Fibroblast of lung (primary cell): ENCODE data around the gene SULT1C3. TPM values are rescaled to one million over a fixed set of nuclear protein-coding genes. Genes with fewer than 3 reads are reported as not detected.

Experiments
- DNase-seq, 2 donors: peaks; one replicate each; pipeline versions ENCODE4 v3.0.0 to v3.0.0-alpha.2; 2010; ENCODE audit warnings: low read depth in 2 of 2
- H2AFZ ChIP-seq: 2 replicates; pipeline ENCODE4 v1.5.1; 2012; ENCODE audit warnings: low read length, control low read depth, inconsistent platforms
- H3K27ac ChIP-seq: 2 replicates; pipeline ENCODE4 v1.5.1; 2011; ENCODE audit warnings: low read length, control low read depth; ENCODE audit not compliant: insufficient read depth
- H3K27me3 ChIP-seq: 2 replicates; pipeline ENCODE4 v1.5.1; 2011; ENCODE audit warnings: mild to moderate bottlenecking, low read length; ENCODE audit not compliant: control insufficient read depth, insufficient read depth
- H3K36me3 ChIP-seq: 2 replicates; pipeline ENCODE4 v1.5.1; 2011; ENCODE audit warnings: low read length; ENCODE audit not compliant: control insufficient read depth, insufficient read depth
- H3K4me1 ChIP-seq: 2 replicates; pipeline ENCODE4 v1.5.1; 2011; ENCODE audit warnings: low read length; ENCODE audit not compliant: control insufficient read depth, insufficient read depth; ENCODE audit errors: extremely low read depth
- H3K4me2 ChIP-seq: 2 replicates; pipeline ENCODE4 v1.5.1; 2011; ENCODE audit warnings: low read length, control low read depth; ENCODE audit not compliant: insufficient read depth; ENCODE audit errors: extremely low read depth
- H3K4me3 ChIP-seq, 4 experiments: fragments of 200-600 bp in 1 of 4; sonication (generic) in 1 of 4; replicated peaks in 1 of 4; 2 replicates each; pipeline ENCODE4 v1.5.1; 2011 to 2016; ENCODE audit warnings: low read length in 4 of 4, low read depth in 3 of 4, mild to moderate bottlenecking in 3 of 4, control low read depth in 2 of 4, inconsistent platforms in 1 of 4, mixed read lengths in 1 of 4; ENCODE audit not compliant: insufficient read depth in 1 of 4; ENCODE audit errors: control extremely low read depth in 1 of 4
- H3K79me2 ChIP-seq: 2 replicates; pipeline ENCODE4 v1.5.1; 2012; ENCODE audit warnings: mild to moderate bottlenecking, low read length, inconsistent platforms; ENCODE audit not compliant: control insufficient read depth, insufficient read depth
- H3K9ac ChIP-seq: 2 replicates; pipeline ENCODE4 v1.5.1; 2011; ENCODE audit warnings: mild to moderate bottlenecking, low read length, control low read depth; ENCODE audit not compliant: insufficient read depth
- H3K9me3 ChIP-seq: 2 replicates; pipeline ENCODE4 v1.5.1; 2012; ENCODE audit warnings: low read depth, low read length; ENCODE audit not compliant: control insufficient read depth, insufficient read depth
- H4K20me1 ChIP-seq: 2 replicates; pipeline ENCODE4 v1.5.1; 2011; ENCODE audit warnings: low read length; ENCODE audit not compliant: control insufficient read depth, insufficient read depth; ENCODE audit errors: extremely low read depth
- CTCF ChIP-seq, 2 donors: IDR thresholded peaks in 1 of 2; conservative IDR thresholded peaks in 1 of 2; 1 replicate in 1 of 2; 2 replicates in 1 of 2; pipeline ENCODE4 v1.5.1; 2011 to 2012; ENCODE audit warnings: low read length in 2 of 2, control low read depth in 1 of 2, inconsistent platforms in 1 of 2, low read depth in 1 of 2, mild to moderate bottlenecking in 1 of 2
- EZH2 ChIP-seq: IDR thresholded peaks from 2 replicates; pipeline ENCODE4 v1.5.1; 2012; ENCODE audit warnings: low read length, control low read depth, mild to moderate bottlenecking; ENCODE audit errors: missing control alignments
- polyA plus RNA-seq, 2 donors: library from polyadenylated mRNA; depleted of rRNA in 1 of 2; stranded (reverse) in 1 of 2; unstranded in 1 of 2; fragments of >200 nt; gene quantifications; 2 replicates each; pipeline ENCODE4 v1.2.1, GENCODE V29; 2011 to 2012; ENCODE audit warnings: missing spikeins in 1 of 2
- total RNA-seq: library from RNA; depleted of rRNA; stranded (reverse); fragments of >200 nt; gene quantifications from 2 replicates; pipeline ENCODE4 v1.2.1, GENCODE V29; 2014

Gene SULT1C3
- total and polyA plus RNA-seq, 2 donors (not counting 1 experiment from before 2014, with no cell fraction given): not detected

- H3K27ac ChIP-seq: no peak overlapping the region
- H2AFZ ChIP-seq: no peak overlapping the region
- H3K79me2 ChIP-seq: no peaks in the 10 kb centered on the region
- H3K4me2 ChIP-seq: no peak overlapping the region
- no peak overlapping the region for H3K4me3 ChIP-seq
- H3K9ac ChIP-seq: no peak overlapping the region
- no peaks in the 10 kb centered on the region for H4K20me1 ChIP-seq
- TF ChIP-seq CTCF (conservative IDR thresholded peaks at IDR 0.05 in 1 of 2, IDR thresholded peaks at IDR 0.05 in 1 of 2; ENCODE audit: low read depth in 1 of 2, low read length in 2 of 2) (no peak), EZH2 (no peak)
- no peaks in the 10 kb centered on the region for H3K4me1 ChIP-seq
- H3K9me3 ChIP-seq: no peaks in the 10 kb centered on the region
- DNase-seq: no peak
- no peaks in the 10 kb centered on the region for H3K27me3 ChIP-seq
- H3K36me3 ChIP-seq: no peaks in the 10 kb centered on the region
These were observed 13.2 kb upstream of the SULT1C3 start for GRCh38 chr2:108226564-108226963.

- H3K27me3 ChIP-seq: no peaks in the 10 kb centered on the region
- no peaks in the 10 kb centered on the region for H4K20me1 ChIP-seq
- no peak overlapping the region for H3K9ac ChIP-seq
- no peak for TF ChIP-seq CTCF (conservative IDR thresholded peaks at IDR 0.05 in 1 of 2, IDR thresholded peaks at IDR 0.05 in 1 of 2; ENCODE audit: low read depth in 1 of 2, low read length in 2 of 2)
- no peak for TF ChIP-seq EZH2
- H3K4me3 ChIP-seq: no peak overlapping the region
- no peaks in the 10 kb centered on the region for H3K36me3 ChIP-seq
- DNase-seq: no peak
- no peak overlapping the region for H3K4me2 ChIP-seq
- no peaks in the 10 kb centered on the region for H3K9me3 ChIP-seq
- H2AFZ ChIP-seq: no peak overlapping the region
- no peak overlapping the region for H3K27ac ChIP-seq
- no peaks in the 10 kb centered on the region for H3K4me1 ChIP-seq
- no peaks in the 10 kb centered on the region for H3K79me2 ChIP-seq
These were observed 11.8 kb upstream of the SULT1C3 start for GRCh38 chr2:108228006-108228405.

GRCh38 chr2:108228537-108228936 lies 11.2 kb upstream of the SULT1C3 start:
- Histone ChIP-seq H2AFZ (no peak overlapping the region), H3K27ac (no peak overlapping the region), H3K4me3 (no peak overlapping the region), H3K27me3 (no peaks in the 10 kb centered on the region), H3K36me3 (no peaks in the 10 kb centered on the region), H3K9me3 (no peaks in the 10 kb centered on the region), H4K20me1 (no peaks in the 10 kb centered on the region), H3K79me2 (no peaks in the 10 kb centered on the region), H3K4me1 (no peaks in the 10 kb centered on the region), H3K9ac (no peak overlapping the region), H3K4me2 (no peak overlapping the region)
- TF ChIP-seq CTCF (conservative IDR thresholded peaks at IDR 0.05 in 1 of 2, IDR thresholded peaks at IDR 0.05 in 1 of 2; ENCODE audit: low read depth in 1 of 2, low read length in 2 of 2): no peak
- no peak for TF ChIP-seq EZH2
- no peak for DNase-seq
